ENCODE results near the gene FPR1. TPM values are rescaled to one million over a fixed set of nuclear protein-coding genes. Genes with fewer than 3 reads are reported as not detected.
A peak's percentile ranks its signal among the peaks of the same experiment; 100 is the strongest.

FPR1 gene
- polyA plus RNA-seq, 1 donor from 2014 or later = 1.5 TPM

DNA sequence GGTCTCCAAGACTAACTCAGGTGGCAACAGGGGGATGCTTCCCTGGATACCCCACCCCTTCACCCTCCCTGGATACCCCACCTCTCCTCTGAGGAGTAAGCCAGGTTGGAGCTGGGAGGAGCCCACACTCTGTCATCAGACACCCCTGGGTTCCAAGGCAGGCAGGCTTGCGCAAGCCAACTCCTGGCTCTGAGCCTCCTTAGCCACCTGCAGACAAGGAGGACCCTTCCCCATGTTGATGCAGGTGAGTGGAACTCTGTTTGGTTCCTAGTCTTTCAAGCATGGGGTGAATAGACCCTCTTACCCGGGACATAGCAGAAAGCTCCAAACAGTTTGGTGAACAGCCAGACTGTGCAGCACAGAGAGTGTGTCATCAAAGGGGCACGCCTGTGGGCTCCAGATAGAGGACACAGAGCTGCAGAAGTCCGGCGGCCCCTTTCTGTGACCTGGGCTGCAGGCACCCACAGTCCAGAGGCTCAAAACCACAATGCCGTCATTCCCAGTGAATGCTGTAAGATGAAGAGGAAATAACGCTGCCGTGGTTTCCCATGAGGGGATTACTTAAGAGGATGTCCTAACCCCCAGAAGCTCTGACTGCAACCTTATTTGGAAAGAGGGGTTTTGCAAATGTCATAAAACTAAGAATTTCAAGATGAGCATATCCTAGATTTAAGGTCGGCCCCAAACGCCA is 15.8 kb downstream of the FPR1 start:
- peaks cover 0 to 7% (median 7%) of the 10 kb centered on the region in 3 donors for H3K9me3 Mint-ChIP-seq
- H3K4me3 Mint-ChIP-seq = no peak overlapping the region
- peaks cover 22% of the 10 kb centered on the region for H3K27me3 Mint-ChIP-seq
- no peaks in the 10 kb centered on the region for H3K36me3 Mint-ChIP-seq
- peak overlapping the region in 1 of 3 donors; percentile 34 for H3K27ac Mint-ChIP-seq
- no peaks in the 10 kb centered on the region for H3K4me1 Mint-ChIP-seq

DNA sequence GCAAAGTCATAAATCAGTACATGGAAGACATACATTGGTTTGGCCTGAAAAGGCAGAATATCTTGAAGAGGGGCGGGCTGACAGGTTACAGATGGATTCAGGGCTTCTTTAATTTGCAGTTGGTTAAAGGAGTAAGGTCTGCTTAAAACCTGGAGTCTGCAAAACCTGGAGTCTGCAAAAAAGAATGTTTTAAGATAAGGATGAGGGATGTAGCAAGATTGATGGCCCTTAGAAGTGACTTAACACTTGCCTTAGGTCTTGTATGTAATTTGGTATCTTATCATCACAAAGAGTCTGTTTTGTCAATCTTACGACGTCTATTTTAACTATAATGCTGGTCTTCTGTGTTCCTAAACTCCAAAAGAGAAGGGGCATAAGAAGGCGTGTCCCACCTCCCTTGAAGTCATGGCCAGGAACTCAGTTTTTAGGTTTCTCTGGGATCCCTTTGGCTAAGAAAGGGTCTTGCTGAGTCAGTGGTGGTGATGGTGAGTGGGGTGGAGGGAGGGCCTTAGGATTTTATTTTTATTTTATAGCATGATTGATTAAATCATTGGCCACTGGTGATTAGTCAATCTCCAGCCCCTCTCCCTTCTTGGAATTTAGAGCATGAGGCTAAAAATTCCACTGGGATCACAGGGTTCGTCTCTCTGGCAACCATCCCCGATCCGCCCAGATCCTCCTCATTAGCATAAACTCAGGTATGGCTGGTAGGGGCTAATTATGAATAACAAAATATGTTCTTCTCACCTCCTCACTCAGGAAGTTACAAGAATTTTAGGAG is 17.7 kb downstream of the FPR1 start:
- Mint-ChIP-seq H3K27ac (no peak overlapping the region), H3K9me3 (peaks cover under 1 to 10% (median 8%) of the 10 kb centered on the region in 3 donors)

GRCh38 chr19:51729781-51730180 is 21.9 kb downstream of the FPR1 start:
- H3K27ac Mint-ChIP-seq = no peak overlapping the region
- H3K27me3 Mint-ChIP-seq = peaks cover 32% of the 10 kb centered on the region
- H3K4me3 Mint-ChIP-seq = no peak overlapping the region
- peaks cover 3% of the 10 kb centered on the region for H3K36me3 Mint-ChIP-seq
- H3K4me1 Mint-ChIP-seq = no peaks in the 10 kb centered on the region
- peaks cover 2 to 10% (median 10%) of the 10 kb centered on the region in 3 donors for H3K9me3 Mint-ChIP-seq

More for the DNA sequence above, 17.7 kb downstream of the FPR1 start:
- no peaks in the 10 kb centered on the region for H3K4me1 Mint-ChIP-seq
- H3K27me3 Mint-ChIP-seq = peaks cover 24% of the 10 kb centered on the region
- H3K36me3 Mint-ChIP-seq = no peaks in the 10 kb centered on the region
- H3K4me3 Mint-ChIP-seq = no peak overlapping the region

- no peak overlapping the region for H3K27ac Mint-ChIP-seq
- peaks cover 7 to 13% (median 11%) of the 10 kb centered on the region in 3 donors for H3K9me3 Mint-ChIP-seq
- H3K36me3 Mint-ChIP-seq = peaks cover 4% of the 10 kb centered on the region
- no peak overlapping the region for H3K4me3 Mint-ChIP-seq
- peaks cover 4 to 7% (median 5%) of the 10 kb centered on the region in 3 donors for H3K4me1 Mint-ChIP-seq
- H3K27me3 Mint-ChIP-seq = peaks cover 42% of the 10 kb centered on the region
These were observed 24.3 kb downstream of the FPR1 start for GRCh38 chr19:51727349-51727880.

DNA sequence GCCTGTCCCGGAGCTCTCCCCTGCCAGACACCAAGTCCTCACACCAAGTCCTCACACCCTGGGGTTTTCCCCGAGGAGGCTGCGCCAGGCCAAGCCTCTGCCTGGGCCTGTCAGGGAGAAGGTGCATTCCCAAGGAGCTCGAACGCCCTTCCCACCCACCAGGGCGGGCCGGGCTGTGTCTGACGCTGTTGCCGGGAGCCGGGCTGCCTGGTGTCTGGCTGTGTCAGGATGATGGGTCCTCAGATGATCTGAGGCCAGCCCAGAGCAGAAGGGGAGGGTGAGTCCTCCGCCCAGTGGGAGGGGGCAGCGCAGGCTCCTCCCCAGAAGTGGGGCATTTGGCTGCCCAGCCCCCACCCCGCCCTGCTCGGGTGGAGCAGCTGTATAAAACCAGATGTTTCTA is 25.6 kb downstream of the FPR1 start:
- no peak overlapping the region for H3K27ac Mint-ChIP-seq

GRCh38 chr19:51724543-51724942 is 27.1 kb downstream of the FPR1 start:
- no peak overlapping the region for H3K4me3 Mint-ChIP-seq
- peaks cover 4% of the 10 kb centered on the region for H3K36me3 Mint-ChIP-seq
- peaks cover 53% of the 10 kb centered on the region for H3K27me3 Mint-ChIP-seq
- no peak overlapping the region for H3K27ac Mint-ChIP-seq
- peaks cover 3 to 7% (median 7%) of the 10 kb centered on the region in 3 donors for H3K9me3 Mint-ChIP-seq
- peaks cover 5 to 11% (median 8%) of the 10 kb centered on the region in 3 donors for H3K4me1 Mint-ChIP-seq

More for the DNA sequence above, 25.6 kb downstream of the FPR1 start:
- peaks cover 4% of the 10 kb centered on the region for H3K36me3 Mint-ChIP-seq
- H3K4me1 Mint-ChIP-seq = peaks cover 5 to 11% (median 6%) of the 10 kb centered on the region in 3 donors
- H3K9me3 Mint-ChIP-seq = peaks cover 4 to 7% (median 7%) of the 10 kb centered on the region in 3 donors
- H3K27me3 Mint-ChIP-seq = peaks cover 43% of the 10 kb centered on the region
- H3K4me3 Mint-ChIP-seq = no peak overlapping the region

DNA sequence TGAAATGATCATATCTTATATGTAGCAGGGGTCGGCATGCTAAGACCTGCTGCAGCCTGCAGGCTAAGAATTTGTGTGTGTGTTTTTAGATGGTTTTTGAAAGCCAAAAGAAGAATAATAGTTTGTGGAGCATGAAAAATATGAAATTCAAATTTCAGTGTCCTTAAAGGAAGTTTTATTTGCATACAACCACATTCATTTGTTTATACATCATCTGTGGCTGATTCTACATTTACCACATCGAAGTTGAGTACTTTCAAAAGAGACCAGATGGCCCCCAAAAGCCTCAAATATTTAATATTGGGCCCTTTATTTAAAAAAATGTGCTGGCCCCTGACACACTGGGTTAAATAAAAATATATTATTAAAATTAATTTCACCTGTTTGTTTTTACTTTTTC is 29.2 kb downstream of the FPR1 start:
- Mint-ChIP-seq H3K36me3 (peaks cover 2% of the 10 kb centered on the region), H3K4me1 (peaks cover 5 to 14% (median 8%) of the 10 kb centered on the region in 3 donors), H3K4me3 (no peak overlapping the region), H3K27me3 (peaks cover 55% of the 10 kb centered on the region), H3K9me3 (peaks cover 6 to 8% (median 8%) of the 10 kb centered on the region in 3 donors), H3K27ac (no peak overlapping the region)

- Mint-ChIP-seq H3K4me3 (no peak overlapping the region), H3K27me3 (peaks cover 52% of the 10 kb centered on the region), H3K4me1 (peaks cover 5 to 14% (median 8%) of the 10 kb centered on the region in 3 donors), H3K9me3 (peaks cover 6 to 8% (median 8%) of the 10 kb centered on the region in 3 donors), H3K27ac (no peak overlapping the region), H3K36me3 (peaks cover 2% of the 10 kb centered on the region)
These were observed 29.8 kb downstream of the FPR1 start for GRCh38 chr19:51721905-51722304.

GRCh38 chr19:51719251-51719988 is 32.3 kb downstream of the FPR1 start:
- H3K27me3 Mint-ChIP-seq = peaks cover 42% of the 10 kb centered on the region
- peaks cover 5 to 14% (median 10%) of the 10 kb centered on the region in 3 donors for H3K4me1 Mint-ChIP-seq
- no peak overlapping the region for H3K4me3 Mint-ChIP-seq
- peaks cover 8% of the 10 kb centered on the region in 3 donors for H3K9me3 Mint-ChIP-seq
- H3K36me3 Mint-ChIP-seq = peaks cover 4% of the 10 kb centered on the region
- peak overlapping the region in 1 of 3 donors; percentile 24 for H3K27ac Mint-ChIP-seq

- H3K4me3 Mint-ChIP-seq = no peak overlapping the region
- H3K27me3 Mint-ChIP-seq = peaks cover 33% of the 10 kb centered on the region
- H3K27ac Mint-ChIP-seq = no peak overlapping the region
- H3K36me3 Mint-ChIP-seq = peaks cover 2% of the 10 kb centered on the region
- H3K9me3 Mint-ChIP-seq = peaks cover 3 to 7% (median 4%) of the 10 kb centered on the region in 3 donors
- H3K4me1 Mint-ChIP-seq = peaks cover 4 to 9% (median 6%) of the 10 kb centered on the region in 3 donors
These were observed 34.8 kb downstream of the FPR1 start for GRCh38 chr19:51716925-51717324.

- peaks cover 10 to 17% (median 14%) of the 10 kb centered on the region in 3 donors for H3K4me1 Mint-ChIP-seq
- H3K27ac Mint-ChIP-seq = no peak overlapping the region
- peaks cover 29% of the 10 kb centered on the region for H3K27me3 Mint-ChIP-seq
- H3K9me3 Mint-ChIP-seq = peaks cover 4 to 7% (median 5%) of the 10 kb centered on the region in 3 donors
- H3K36me3 Mint-ChIP-seq = peaks cover 2% of the 10 kb centered on the region
- no peak overlapping the region for H3K4me3 Mint-ChIP-seq
These were observed 35.8 kb downstream of the FPR1 start for GRCh38 chr19:51715850-51716249.

DNA sequence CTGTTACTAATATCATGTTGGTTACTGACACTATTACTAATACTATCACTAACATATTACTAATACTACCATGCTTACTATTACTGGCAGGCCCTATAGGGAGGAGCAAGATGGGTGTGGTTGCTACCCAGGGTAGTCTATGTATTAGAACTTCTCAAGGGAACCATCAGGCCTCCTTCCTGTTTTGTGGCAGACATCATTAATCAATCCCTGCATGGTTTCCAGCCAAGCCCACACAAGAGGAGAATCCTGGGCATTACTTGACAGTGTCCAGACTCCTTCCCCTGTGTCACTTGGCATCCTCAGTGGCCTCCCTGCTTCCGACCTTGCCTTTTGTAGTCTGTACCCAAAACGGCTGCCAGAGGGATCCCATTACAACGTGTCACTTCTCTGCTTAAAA is 36.8 kb downstream of the FPR1 start:
- H3K27me3 Mint-ChIP-seq = peaks cover 20% of the 10 kb centered on the region
- H3K36me3 Mint-ChIP-seq = peaks cover 5% of the 10 kb centered on the region
- no peak overlapping the region for H3K27ac Mint-ChIP-seq
- H3K9me3 Mint-ChIP-seq = peaks cover 4 to 5% (median 5%) of the 10 kb centered on the region in 3 donors
- H3K4me1 Mint-ChIP-seq = peaks cover 14 to 20% (median 19%) of the 10 kb centered on the region in 3 donors
- no peak overlapping the region for H3K4me3 Mint-ChIP-seq

GRCh38 chr19:51713319-51714285 is 38.1 kb downstream of the FPR1 start:
- Mint-ChIP-seq H3K27me3 (peaks cover 13% of the 10 kb centered on the region), H3K4me1 (peaks cover 15 to 21% (median 19%) of the 10 kb centered on the region in 3 donors), H3K27ac (no peak overlapping the region), H3K4me3 (no peak overlapping the region), H3K9me3 (peaks cover under 1 to 2% (median 1%) of the 10 kb centered on the region in 3 donors), H3K36me3 (peaks cover 5% of the 10 kb centered on the region)

All from IgD-negative memory B cell (primary cell).